ENCODE results near the gene TCF3. TPM values are rescaled to one million over a fixed set of nuclear protein-coding genes. Genes with fewer than 3 reads are reported as not detected.

The TCF3 gene
- total and polyA plus RNA-seq, 2 of the 8 experiments (the other 6 are each of a cell fraction or from before 2014, with no cell fraction given) = 241 to 348 TPM

- TF ChIP-seq TAF1 (IDR thresholded peaks at IDR 0.05; ENCODE audit: low read depth, low read length) (peak; percentile 61), SP1 (IDR thresholded peaks at IDR 0.05; ENCODE audit: low read depth, low read length) (no peak), RBBP5 (IDR thresholded peaks at IDR 0.05; ENCODE audit: borderline replicate concordance, low read depth, low read length) (no peak), ASH2L (IDR thresholded peaks at IDR 0.05; ENCODE audit: low read length) (no peak), KDM4A (IDR thresholded peaks at IDR 0.05; ENCODE audit: low read depth, low read length, severe bottlenecking) (peak; percentile 10), CHD7 (IDR thresholded peaks at IDR 0.05; ENCODE audit: insufficient replicate concordance, low read length) (no peak), TAF7 (optimal IDR thresholded peaks at IDR 0.05; ENCODE audit: borderline replicate concordance, low read depth, low read length) (no peak), EP300 (IDR thresholded peaks at IDR 0.05; ENCODE audit: borderline replicate concordance in 1 of 2, low read depth in 2 of 2, low read length in 2 of 2) (no peak; a peak in 1 of 3 replicates)
Measured at GRCh38 chr19:1566392-1567115, 85.9 kb downstream of the TCF3 start (continued).

Measured in H1 (cell line).